Mesenchymal stem cell (in vitro differentiated cells and primary cell): ENCODE data around the gene KRTAP10-8.

Experiments
- DNase-seq: peaks from one replicate; pipeline ENCODE4 v3.0.0-alpha.2; 2013
- H2AFZ ChIP-seq: one replicate; pipeline ENCODE4 v1.6.1; 2013; ENCODE audit warnings: low read depth, mild to moderate bottlenecking, control low read depth, inconsistent platforms, low read length, moderate library complexity
- H2AK5ac ChIP-seq: 2 replicates; pipeline ENCODE4 v1.6.1; 2013; ENCODE audit warnings: low read length, moderate library complexity, mild to moderate bottlenecking, inconsistent platforms; ENCODE audit not compliant: severe bottlenecking
- H2BK120ac ChIP-seq: one replicate; pipeline ENCODE4 v1.6.1; 2013; ENCODE audit warnings: low read depth, mild to moderate bottlenecking, inconsistent platforms, low read length, moderate library complexity
- H2BK12ac ChIP-seq, 2 experiments: one replicate each; pipeline ENCODE4 v1.6.1; 2013; ENCODE audit warnings: inconsistent platforms in 2 of 2, low read length in 2 of 2, mild to moderate bottlenecking in 2 of 2, moderate library complexity in 2 of 2, control low read depth in 1 of 2
- H2BK15ac ChIP-seq: one replicate; pipeline ENCODE4 v1.6.1; 2013; ENCODE audit warnings: mild to moderate bottlenecking, low read depth, inconsistent platforms; ENCODE audit not compliant: poor library complexity, severe bottlenecking
- H2BK5ac ChIP-seq: 2 replicates; pipeline ENCODE4 v1.6.1; 2013; ENCODE audit warnings: low read depth, mild to moderate bottlenecking, low read length, control low read depth, inconsistent platforms; ENCODE audit not compliant: poor library complexity, severe bottlenecking
- H3K14ac ChIP-seq, 2 experiments: one replicate each; pipeline ENCODE4 v1.6.1; 2013; ENCODE audit warnings: inconsistent platforms in 2 of 2, low read length in 2 of 2, control low read depth in 1 of 2, mild to moderate bottlenecking in 1 of 2, moderate library complexity in 1 of 2
- H3K18ac ChIP-seq, 2 experiments: one replicate each; pipeline ENCODE4 v1.6.1; 2013; ENCODE audit warnings: inconsistent platforms in 2 of 2, low read length in 2 of 2, control low read depth in 1 of 2, low read depth in 1 of 2, mild to moderate bottlenecking in 1 of 2
- H3K23ac ChIP-seq, 2 experiments: one replicate each; pipeline ENCODE4 v1.6.1; 2013; ENCODE audit warnings: inconsistent platforms in 2 of 2, low read length in 2 of 2, mild to moderate bottlenecking in 2 of 2, moderate library complexity in 2 of 2, control low read depth in 1 of 2
- H3K27ac ChIP-seq: 2 replicates; pipeline ENCODE4 v1.5.1; 2013; ENCODE audit warnings: mild to moderate bottlenecking, moderate library complexity, low read length, control low read depth, inconsistent platforms; ENCODE audit not compliant: poor library complexity, severe bottlenecking
- H3K27me3 ChIP-seq, 2 experiments: 2 replicates each; pipeline versions ENCODE4 v1.6.1 to v1.7.0; 2013; ENCODE audit warnings: low read length in 2 of 2, mild to moderate bottlenecking in 2 of 2, moderate library complexity in 2 of 2, control low read depth in 1 of 2, inconsistent platforms in 1 of 2; ENCODE audit not compliant: control insufficient read depth in 1 of 2, insufficient read depth in 1 of 2
- H3K36me3 ChIP-seq, 2 experiments: 2 replicates each; pipeline versions ENCODE4 v1.6.1 to v1.7.0; 2013; ENCODE audit warnings: low read length in 2 of 2, control low read depth in 1 of 2, inconsistent platforms in 1 of 2, low read depth in 1 of 2, mild to moderate bottlenecking in 1 of 2; ENCODE audit not compliant: insufficient read depth in 2 of 2, control insufficient read depth in 1 of 2
- H3K4ac ChIP-seq, 2 experiments: one replicate each; pipeline ENCODE4 v1.6.1; 2013; ENCODE audit warnings: inconsistent platforms in 2 of 2, low read length in 2 of 2, mild to moderate bottlenecking in 2 of 2, moderate library complexity in 2 of 2, control low read depth in 1 of 2, low read depth in 1 of 2
- H3K4me1 ChIP-seq: 2 replicates; pipeline ENCODE4 v1.6.1; 2013; ENCODE audit warnings: low read depth, low read length, control low read depth; ENCODE audit not compliant: control insufficient read depth, insufficient read depth
- H3K4me2 ChIP-seq: 2 replicates; pipeline ENCODE4 v1.6.1; 2013; ENCODE audit warnings: low read length, mild to moderate bottlenecking, inconsistent platforms; ENCODE audit not compliant: poor library complexity, severe bottlenecking
- H3K4me3 ChIP-seq, 2 experiments: 2 replicates each; pipeline versions ENCODE4 v1.5.1 to v1.7.0; 2013; ENCODE audit warnings: low read length in 2 of 2, mild to moderate bottlenecking in 2 of 2, control low read depth in 1 of 2, low read depth in 1 of 2; ENCODE audit not compliant: insufficient read depth in 1 of 2
- H3K79me1 ChIP-seq: replicated peaks from 2 replicates; pipeline ENCODE4 v1.6.1; 2013; ENCODE audit warnings: mild to moderate bottlenecking, control low read depth, low read length, inconsistent platforms; ENCODE audit not compliant: poor library complexity, severe bottlenecking
- H3K9ac ChIP-seq: 2 replicates; pipeline ENCODE4 v1.7.0; 2013; ENCODE audit warnings: mild to moderate bottlenecking, low read length, moderate library complexity
- H3K9me3 ChIP-seq: 2 replicates; pipeline ENCODE4 v1.7.0; 2013; ENCODE audit warnings: mild to moderate bottlenecking, low read length; ENCODE audit not compliant: control insufficient read depth
- H4K8ac ChIP-seq: one replicate; pipeline ENCODE4 v1.6.1; 2013; ENCODE audit warnings: inconsistent platforms, mild to moderate bottlenecking, low read length, moderate library complexity
- H4K91ac ChIP-seq: one replicate; pipeline ENCODE4 v1.6.1; 2013; ENCODE audit warnings: mild to moderate bottlenecking, low read length, inconsistent platforms
- WGBS: methylation state at CpG from one replicate; pipeline ENCODE4 v1.1.7; 2013; ENCODE audit warnings: mixed read lengths; 5-methylcytosine and 5-hydroxymethylcytosine counted together

Gene KRTAP10-8

GRCh38 chr21:44616591-44616926 lies 4.7 kb downstream of the KRTAP10-8 start:
- no peaks in the 10 kb centered on the region for H3K36me3 ChIP-seq
- H2BK15ac ChIP-seq, result no peak overlapping the region
- H3K4me1 ChIP-seq, result no peaks in the 10 kb centered on the region
- H3K4me2 ChIP-seq, result no peak overlapping the region
- H2AK5ac ChIP-seq, result no peak overlapping the region
- no peak for DNase-seq
- no peak overlapping the region for H3K9ac ChIP-seq
- no peaks in the 10 kb centered on the region for H3K27me3 ChIP-seq
- no peak overlapping the region for H2BK120ac ChIP-seq
- H3K79me1 ChIP-seq, result no peaks in the 10 kb centered on the region
- peaks cover 22% of the 10 kb centered on the region for H3K9me3 ChIP-seq
- no peak overlapping the region for H4K8ac ChIP-seq
- 87% methylated on average over 16 of the region's 16 CpGs for WGBS
- H3K27ac ChIP-seq, result no peak overlapping the region
- no peak overlapping the region for H2BK12ac ChIP-seq
- H3K4me3 ChIP-seq, result no peak overlapping the region
- H3K18ac ChIP-seq, result no peak overlapping the region
- H3K23ac ChIP-seq, result no peak overlapping the region
- no peak overlapping the region for H4K91ac ChIP-seq
- no peak overlapping the region for H3K4ac ChIP-seq
- H2AFZ ChIP-seq, result no peak overlapping the region
- H3K14ac ChIP-seq, result no peak overlapping the region
- no peak overlapping the region for H2BK5ac ChIP-seq

GRCh38 chr21:44617071-44617501 lies 5.2 kb downstream of the KRTAP10-8 start:
- Histone ChIP-seq H2BK5ac (no peak overlapping the region), H3K14ac (peak overlapping the region in 1 of 2 experiments; percentile 20), H4K8ac (no peak overlapping the region), H4K91ac (no peak overlapping the region), H3K79me1 (no peaks in the 10 kb centered on the region), H3K4me1 (no peaks in the 10 kb centered on the region), H3K4ac (no peak overlapping the region), H2BK120ac (no peak overlapping the region), H3K27ac (no peak overlapping the region), H2AK5ac (no peak overlapping the region), H3K36me3 (no peaks in the 10 kb centered on the region), H3K9ac (no peak overlapping the region), H2BK12ac (no peak overlapping the region), H3K23ac (no peak overlapping the region), H3K9me3 (peaks cover 17% of the 10 kb centered on the region), H3K27me3 (no peaks in the 10 kb centered on the region), H3K18ac (no peak overlapping the region), H2AFZ (no peak overlapping the region), H3K4me3 (no peak overlapping the region), H3K4me2 (no peak overlapping the region), H2BK15ac (no peak overlapping the region)
- WGBS, result 65% methylated on average over 8 of the region's 8 CpGs
- no peak for DNase-seq

GRCh38 chr21:44618504-44618903 lies 6.6 kb downstream of the KRTAP10-8 start:
- Histone ChIP-seq H3K18ac (no peak overlapping the region), H3K9ac (no peak overlapping the region), H2BK5ac (no peak overlapping the region), H4K91ac (no peak overlapping the region), H3K9me3 (peaks cover 31% of the 10 kb centered on the region), H2BK120ac (no peak overlapping the region), H3K4ac (no peak overlapping the region), H3K27ac (no peak overlapping the region), H3K79me1 (no peaks in the 10 kb centered on the region), H2BK15ac (no peak overlapping the region), H3K4me2 (no peak overlapping the region), H2AK5ac (no peak overlapping the region), H3K36me3 (no peaks in the 10 kb centered on the region), H4K8ac (no peak overlapping the region), H2AFZ (no peak overlapping the region), H3K4me1 (no peaks in the 10 kb centered on the region), H3K23ac (no peak overlapping the region), H3K27me3 (no peaks in the 10 kb centered on the region), H3K14ac (no peak overlapping the region), H2BK12ac (no peak overlapping the region), H3K4me3 (no peak overlapping the region)
- 69% methylated on average over 3 of the region's 4 CpGs for WGBS
- no peak for DNase-seq

GRCh38 chr21:44618909-44619308 lies 7.0 kb downstream of the KRTAP10-8 start:
- H3K9me3 ChIP-seq, result peaks cover 35% of the 10 kb centered on the region
- H3K27me3 ChIP-seq, result no peaks in the 10 kb centered on the region
- no peak overlapping the region for H3K4me2 ChIP-seq
- no peak overlapping the region for H3K4me3 ChIP-seq
- no peak for DNase-seq
- H3K18ac ChIP-seq, result no peak overlapping the region
- H3K79me1 ChIP-seq, result no peaks in the 10 kb centered on the region
- H3K4me1 ChIP-seq, result no peaks in the 10 kb centered on the region
- H2BK15ac ChIP-seq, result no peak overlapping the region
- H3K27ac ChIP-seq, result no peak overlapping the region
- H3K4ac ChIP-seq, result no peak overlapping the region
- no peak overlapping the region for H2AK5ac ChIP-seq
- 78% methylated on average over 1 of the region's 3 CpGs for WGBS
- no peak overlapping the region for H4K91ac ChIP-seq
- no peak overlapping the region for H2BK5ac ChIP-seq
- no peak overlapping the region for H3K9ac ChIP-seq
- no peak overlapping the region for H4K8ac ChIP-seq
- no peaks in the 10 kb centered on the region for H3K36me3 ChIP-seq
- no peak overlapping the region for H2BK12ac ChIP-seq
- H3K23ac ChIP-seq, result no peak overlapping the region
- H2BK120ac ChIP-seq, result no peak overlapping the region
- no peak overlapping the region for H2AFZ ChIP-seq
- H3K14ac ChIP-seq, result no peak overlapping the region
